HT1080 (cell line): Measurements from ENCODE around the gene RBM3. TPM values are rescaled to one million over a fixed set of nuclear protein-coding genes. Genes with fewer than 3 reads are reported as not detected.
A peak's percentile ranks its signal among the peaks of the same experiment; 100 is the strongest.

Experiments
- DNase-seq: peaks from one replicate; pipeline ENCODE4 v3.0.0-alpha.2; 2015; ENCODE audit warnings: low read depth
- total RNA-seq: library from RNA; depleted of rRNA; stranded (reverse); fragments of >200 nt; shearing (Covaris generic); gene quantifications from 2 replicates; pipeline ENCODE4 v1.2.3, GENCODE V29; 2014

Gene RBM3
- total RNA-seq, 1 experiment from 2014 or later: 169 TPM

- DNase-seq: no peak
Observed at GRCh38 chrX:48576108-48576507, 1.8 kb downstream of the RBM3 start.

- peak; percentile 6 for DNase-seq
Observed at GRCh38 chrX:48578661-48579128, 4.4 kb downstream of the RBM3 start.

- no peak for DNase-seq
Observed at GRCh38 chrX:48579259-48579658, 5.0 kb downstream of the RBM3 start.

- DNase-seq: no peak
Observed at GRCh38 chrX:48580662-48581061, 6.4 kb downstream of the RBM3 start.

- DNase-seq: no peak
Observed at GRCh38 chrX:48584698-48585097, 10.4 kb downstream of the RBM3 start.

- DNase-seq: no peak
Observed at GRCh38 chrX:48589482-48590162, 15.3 kb downstream of the RBM3 start.

GRCh38 chrX:48590203-48591103, 16.2 kb downstream of the RBM3 start:
- DNase-seq: no peak

- DNase-seq: peak; percentile 84
Observed at GRCh38 chrX:48591255-48591791, 17.0 kb downstream of the RBM3 start.

GRCh38 chrX:48592971-48593370, 18.7 kb downstream of the RBM3 start:
- no peak for DNase-seq

GRCh38 chrX:48595929-48596328, 21.6 kb downstream of the RBM3 start:
- no peak for DNase-seq

GRCh38 chrX:48597353-48598264, 23.3 kb downstream of the RBM3 start, which contains the start of gene WDR13:
Gene WDR13, plus strand, starts transcription at chrX:48597492. Its CDS starts 505 bp downstream, at chrX:48597997.
- peak; percentile 87 for DNase-seq

GRCh38 chrX:48598614-48599013, 24.3 kb downstream of the RBM3 start:
- DNase-seq: no peak

- DNase-seq: no peak
Observed at GRCh38 chrX:48599341-48599740, 25.1 kb downstream of the RBM3 start.

- no peak for DNase-seq
Observed at GRCh38 chrX:48600226-48600625, 25.9 kb downstream of the RBM3 start.

- no peak for DNase-seq
Observed at GRCh38 chrX:48601741-48602394, 27.6 kb downstream of the RBM3 start.

GRCh38 chrX:48604701-48605100, 30.4 kb downstream of the RBM3 start:
- DNase-seq: no peak

GRCh38 chrX:48606091-48606490, 31.8 kb downstream of the RBM3 start:
- DNase-seq: no peak

GRCh38 chrX:48611703-48612102, 37.4 kb downstream of the RBM3 start:
- no peak for DNase-seq

- DNase-seq: no peak
Observed at GRCh38 chrX:48613502-48614160, 39.3 kb downstream of the RBM3 start.

GRCh38 chrX:48616576-48616975, 42.3 kb downstream of the RBM3 start:
- DNase-seq: no peak
